Astrocyte of the spinal cord (primary cell): ENCODE measurements around the gene RANBP17.
"Not testable (repeated sequence)": the region's sequence is repeated elsewhere in the genome, so short reads cannot be mapped to it uniquely, and the experiment has no call there.

Experiments
- DNase-seq: peaks from one replicate; pipeline ENCODE4 v3.0.0; 2011; ENCODE audit warnings: low read depth, low spot score
- H3K4me3 ChIP-seq: 2 replicates; pipeline ENCODE4 v1.5.1; 2011; ENCODE audit warnings: low read depth, mild to moderate bottlenecking, low read length, moderate library complexity
- in situ Hi-C: cut with HindIII; loops from 2 replicates; pipeline ENCODE4 v1.10.0; 2017; ENCODE audit warnings: low sequenced_read_pairs
- TF ChIP-seq, protein P1 (sequence below): IDR thresholded peaks from 2 replicates; pipeline ENCODE4 v1.5.1; 2012; ENCODE audit warnings: low read depth, mild to moderate bottlenecking, low read length, inconsistent platforms

The RANBP17 gene

DNA sequence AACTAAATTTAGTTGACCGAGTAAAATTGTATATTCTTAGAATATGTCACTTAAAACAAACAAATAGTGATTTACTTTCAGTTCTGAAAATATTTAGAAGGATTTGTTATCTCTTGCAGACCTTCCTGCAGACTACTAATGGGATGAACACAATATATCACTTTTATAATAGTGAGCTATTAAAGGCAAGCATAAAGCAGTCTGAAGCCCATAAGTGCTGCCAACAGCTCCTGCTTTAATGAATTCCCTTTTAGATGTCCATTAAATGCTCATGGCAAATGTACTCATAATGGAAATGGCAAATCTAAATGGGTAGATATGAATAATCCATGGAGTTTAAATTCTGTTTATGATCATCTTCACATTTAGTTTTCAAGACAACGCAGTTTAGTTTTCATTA lies 170.2 kb downstream of the RANBP17 start:
- no peak overlapping the region for H3K4me3 ChIP-seq
- in situ Hi-C loops: no loop called here
- no peak for DNase-seq
- TF ChIP-seq, protein P1, sequence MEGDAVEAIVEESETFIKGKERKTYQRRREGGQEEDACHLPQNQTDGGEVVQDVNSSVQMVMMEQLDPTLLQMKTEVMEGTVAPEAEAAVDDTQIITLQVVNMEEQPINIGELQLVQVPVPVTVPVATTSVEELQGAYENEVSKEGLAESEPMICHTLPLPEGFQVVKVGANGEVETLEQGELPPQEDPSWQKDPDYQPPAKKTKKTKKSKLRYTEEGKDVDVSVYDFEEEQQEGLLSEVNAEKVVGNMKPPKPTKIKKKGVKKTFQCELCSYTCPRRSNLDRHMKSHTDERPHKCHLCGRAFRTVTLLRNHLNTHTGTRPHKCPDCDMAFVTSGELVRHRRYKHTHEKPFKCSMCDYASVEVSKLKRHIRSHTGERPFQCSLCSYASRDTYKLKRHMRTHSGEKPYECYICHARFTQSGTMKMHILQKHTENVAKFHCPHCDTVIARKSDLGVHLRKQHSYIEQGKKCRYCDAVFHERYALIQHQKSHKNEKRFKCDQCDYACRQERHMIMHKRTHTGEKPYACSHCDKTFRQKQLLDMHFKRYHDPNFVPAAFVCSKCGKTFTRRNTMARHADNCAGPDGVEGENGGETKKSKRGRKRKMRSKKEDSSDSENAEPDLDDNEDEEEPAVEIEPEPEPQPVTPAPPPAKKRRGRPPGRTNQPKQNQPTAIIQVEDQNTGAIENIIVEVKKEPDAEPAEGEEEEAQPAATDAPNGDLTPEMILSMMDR: no peak

DNA sequence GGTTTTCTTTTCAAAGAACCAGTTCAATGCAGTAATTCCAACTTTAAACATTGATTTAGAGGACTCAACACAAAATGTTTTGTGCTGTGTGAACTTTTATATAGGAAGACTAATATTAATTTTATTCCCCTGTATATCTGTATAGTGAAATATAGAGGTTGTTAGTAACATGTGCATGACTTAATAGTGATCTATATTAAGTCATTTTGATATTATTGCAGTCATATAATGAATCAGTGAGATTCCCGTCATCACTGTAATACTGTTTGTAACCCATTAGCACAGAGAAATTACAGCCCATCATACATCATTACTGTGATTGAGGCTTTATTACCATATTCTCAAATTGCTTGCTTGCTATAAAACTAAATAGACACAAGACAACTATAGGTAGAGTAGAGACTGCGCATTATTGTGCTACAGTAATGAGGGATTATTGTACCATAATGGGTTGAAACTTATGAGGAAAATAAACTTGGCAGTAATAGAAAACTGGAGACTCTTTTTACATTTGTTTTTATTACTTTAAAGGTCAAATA lies 170.7 kb downstream of the RANBP17 start:
- TF ChIP-seq, protein P1: no peak
- H3K4me3 ChIP-seq: no peak overlapping the region
- no peak for DNase-seq
- in situ Hi-C loops: no loop called here

DNA sequence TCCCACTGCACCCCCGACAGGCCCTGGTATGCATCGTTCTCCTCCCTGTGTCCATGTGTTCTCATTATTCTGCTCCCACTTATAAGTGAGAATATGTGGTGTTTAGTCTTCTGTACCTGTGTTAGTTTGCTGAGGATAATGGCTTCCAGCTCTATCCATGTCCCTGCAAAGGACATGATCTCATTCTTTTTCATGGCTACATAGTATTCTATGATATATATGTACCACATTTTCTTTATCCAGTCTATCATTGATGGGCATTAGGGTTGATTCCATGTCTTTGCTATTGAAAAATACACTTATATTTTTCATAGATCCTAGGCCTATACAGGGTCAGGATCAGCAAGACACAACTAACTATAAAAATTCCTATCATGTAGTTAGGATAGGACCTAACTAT lies 180.1 kb downstream of the RANBP17 start:
- in situ Hi-C loops, H3K4me3 ChIP-seq: not testable (repeated sequence)

DNA sequence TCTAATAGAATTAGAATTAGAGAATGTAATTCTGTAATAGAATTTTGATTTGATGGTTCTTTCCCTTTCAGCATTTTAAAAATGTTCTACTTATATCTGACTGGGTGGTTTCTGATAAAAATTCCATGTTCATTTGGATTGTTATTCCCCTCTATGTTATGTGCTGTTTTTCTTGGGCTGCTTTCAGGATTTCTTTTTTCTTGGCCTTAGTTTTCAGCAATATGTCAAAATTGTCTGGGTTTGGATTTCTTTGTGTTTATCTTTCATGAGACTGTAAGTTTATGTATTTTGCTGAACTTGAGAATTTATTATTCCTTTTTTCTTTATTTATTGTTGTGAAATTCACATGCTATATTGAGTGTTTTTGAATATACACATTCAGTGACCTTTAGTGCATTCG lies 189.1 kb downstream of the RANBP17 start:
- H3K4me3 ChIP-seq: no peak overlapping the region
- TF ChIP-seq, protein P1: no peak
- DNase-seq: no peak
- in situ Hi-C loops: no loop called here

More for the DNA sequence above, 180.1 kb downstream of the RANBP17 start:
- DNase-seq: not testable (repeated sequence)

DNA sequence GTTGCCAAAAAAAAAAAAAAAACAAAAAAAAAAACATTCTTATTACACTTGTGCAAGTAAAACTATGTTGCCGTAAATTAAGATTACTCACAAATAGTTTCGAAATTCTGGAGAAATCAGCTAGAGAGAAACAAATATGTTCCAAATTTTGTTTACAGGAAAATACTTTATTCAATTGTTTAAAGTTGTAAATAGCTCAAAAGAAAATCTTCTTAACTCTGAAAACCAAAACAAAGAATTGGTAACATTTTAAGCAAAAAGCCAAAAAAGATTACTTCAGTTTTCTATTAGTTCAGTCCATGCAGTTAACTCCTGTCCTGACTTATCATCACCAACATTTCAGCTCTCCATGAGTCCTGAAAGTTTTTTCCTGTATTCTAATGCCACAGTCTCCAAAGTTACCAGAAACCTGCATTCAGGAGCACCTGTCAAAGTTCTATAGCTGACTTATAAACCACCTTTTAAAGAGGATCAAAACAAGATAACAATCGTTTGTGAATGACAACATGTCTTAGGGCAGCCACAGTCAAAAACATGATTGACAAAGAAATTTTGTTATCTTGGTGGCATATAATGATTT lies 194.1 kb downstream of the RANBP17 start:
- H3K4me3 ChIP-seq: no peak overlapping the region
- TF ChIP-seq, protein P1: no peak
- in situ Hi-C loops: no loop called here
- DNase-seq: peak; percentile 10

DNA sequence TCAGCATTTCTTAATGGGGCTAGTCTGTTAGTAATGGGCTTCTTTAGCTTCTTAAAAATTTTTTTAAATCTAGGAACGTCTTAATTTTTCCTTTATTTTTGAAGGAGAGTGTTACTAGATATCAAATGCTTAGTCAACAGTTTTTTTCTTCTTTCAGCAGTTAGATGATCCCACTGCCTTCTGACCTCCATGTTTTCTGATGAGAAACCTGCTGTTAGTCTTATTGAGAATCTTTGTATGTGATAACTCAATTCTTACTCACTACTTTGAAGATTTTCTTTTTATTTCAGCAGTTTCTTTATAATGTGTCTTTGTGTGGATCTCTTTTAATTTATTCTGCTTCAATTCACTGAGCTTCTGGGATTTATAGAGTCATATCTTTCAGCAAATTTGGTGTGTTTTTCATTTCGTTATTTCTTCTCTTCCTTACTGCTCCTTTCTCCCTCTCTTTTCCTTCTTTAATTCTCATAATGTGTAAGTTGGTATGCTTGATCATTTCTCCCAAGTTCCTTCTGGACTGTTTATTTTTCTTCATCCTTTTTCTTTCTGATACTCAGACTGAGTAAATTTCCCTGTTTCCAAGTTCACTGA lies 205.8 kb downstream of the RANBP17 start:
- in situ Hi-C loops: no loop called here
- TF ChIP-seq, protein P1: no peak
- no peak for DNase-seq
- no peak overlapping the region for H3K4me3 ChIP-seq

DNA sequence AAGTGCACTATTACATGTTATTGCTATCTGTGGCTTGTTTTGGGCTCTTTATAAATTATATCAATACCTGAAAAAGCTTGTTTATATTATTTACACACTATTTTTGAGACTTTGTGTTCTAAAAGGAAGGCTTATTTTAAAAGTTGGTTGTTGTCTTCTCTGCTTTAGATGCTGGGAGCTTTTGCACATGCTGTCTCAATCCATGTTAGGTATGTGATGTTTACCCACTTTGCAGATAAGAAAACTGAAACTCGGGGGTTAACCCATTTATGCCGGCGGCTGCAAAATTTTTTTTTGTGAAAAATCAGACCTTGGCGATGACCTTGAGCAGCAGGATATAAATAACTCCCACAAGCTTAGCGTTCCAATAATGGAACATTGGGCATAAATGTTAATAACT lies 212.9 kb downstream of the RANBP17 start:
- TF ChIP-seq, protein P1: no peak
- H3K4me3 ChIP-seq: no peak overlapping the region
- in situ Hi-C loops: no loop called here
- DNase-seq: no peak
